SK-N-MC (cell line): ENCODE data around the gene RYR1.
"Not testable (repeated sequence)": the region's sequence is repeated elsewhere in the genome, so short reads cannot be mapped to it uniquely, and the experiment has no call there.

ENCODE experiments used
- DNase-seq: peaks from one replicate; pipeline ENCODE4 v3.0.0-alpha.2; 2011; ENCODE audit warnings: low read depth, low spot score
- H3K27ac ChIP-seq: fragments of 200-600 bp; sonication (generic); 2 replicates; pipeline ENCODE4 v1.5.1; 2016; ENCODE audit warnings: mixed run types
- H3K36me3 ChIP-seq: fragments of 200-600 bp; sonication (generic); 2 replicates; pipeline ENCODE4 v1.6.1; 2017; ENCODE audit warnings: antibody characterized with exemption, low read length, mixed read lengths; ENCODE audit not compliant: insufficient read depth
- H3K4me3 ChIP-seq: fragments of 200-600 bp; sonication (generic); 2 replicates; pipeline ENCODE4 v1.5.1; 2016
- H3K9ac ChIP-seq: fragments of 200-600 bp; sonication (generic); 2 replicates; pipeline ENCODE4 v1.8.0; 2017; ENCODE audit warnings: mixed run types, mixed read lengths; ENCODE audit not compliant: insufficient read length
- H3K9me3 ChIP-seq: fragments of 200-600 bp; sonication (generic); 2 replicates; pipeline ENCODE4 v1.6.1; 2017; ENCODE audit warnings: low read depth, mild to moderate bottlenecking, antibody characterized with exemption, low read length, moderate library complexity, mixed read lengths
- EZH2 ChIP-seq: fragments of 200-600 bp; sonication (generic); IDR thresholded peaks from one replicate; pipeline ENCODE4 v1.6.1; 2017; ENCODE audit warnings: antibody characterized with exemption
- FOXP2 ChIP-seq: optimal IDR thresholded peaks from 2 replicates; pipeline ENCODE3; 2011; ENCODE audit warnings: mild to moderate bottlenecking, moderate library complexity; ENCODE audit not compliant: insufficient read depth; ENCODE audit errors: extremely low read length, control extremely low read depth
- POLR2AphosphoS5 ChIP-seq: IDR thresholded peaks from 2 replicates; pipeline ENCODE4 v1.6.1; 2012; ENCODE audit warnings: mild to moderate bottlenecking, low read depth, low read length, borderline replicate concordance

RYR1 gene

GRCh38 chr19:38409631-38410133 lies 23.8 kb upstream of the RYR1 start:
- no peak overlapping the region for H3K4me3 ChIP-seq
- H3K9me3 ChIP-seq, result no peaks in the 10 kb centered on the region
- no peak overlapping the region for H3K9ac ChIP-seq
- TF ChIP-seq EZH2 (no peak), FOXP2 (no peak), POLR2AphosphoS5 (no peak)
- H3K36me3 ChIP-seq, result no peaks in the 10 kb centered on the region
- H3K27ac ChIP-seq, result no peak overlapping the region
- DNase-seq, result no peak

GRCh38 chr19:38410407-38410806 lies 23.1 kb upstream of the RYR1 start:
- H3K9ac ChIP-seq, H3K36me3 ChIP-seq, H3K4me3 ChIP-seq, H3K9me3 ChIP-seq, H3K27ac ChIP-seq, DNase-seq: not testable (repeated sequence)

GRCh38 chr19:38411041-38411712 lies 22.3 kb upstream of the RYR1 start:
- no peak overlapping the region for H3K9ac ChIP-seq
- H3K4me3 ChIP-seq, result no peak overlapping the region
- no peak for DNase-seq
- H3K9me3 ChIP-seq, result no peaks in the 10 kb centered on the region
- TF ChIP-seq POLR2AphosphoS5, result no peak
- no peak for TF ChIP-seq EZH2
- no peak for TF ChIP-seq FOXP2
- no peaks in the 10 kb centered on the region for H3K36me3 ChIP-seq
- H3K27ac ChIP-seq, result no peak overlapping the region

GRCh38 chr19:38411898-38412297 lies 21.6 kb upstream of the RYR1 start:
- H3K9ac ChIP-seq, H3K4me3 ChIP-seq, H3K27ac ChIP-seq, H3K9me3 ChIP-seq, H3K36me3 ChIP-seq, DNase-seq: not testable (repeated sequence)

GRCh38 chr19:38412491-38412890 lies 21.0 kb upstream of the RYR1 start:
- H3K4me3 ChIP-seq, result no peak overlapping the region
- DNase-seq, result no peak
- no peak overlapping the region for H3K9ac ChIP-seq
- H3K36me3 ChIP-seq, result no peaks in the 10 kb centered on the region
- TF ChIP-seq EZH2, result no peak
- no peak for TF ChIP-seq POLR2AphosphoS5
- TF ChIP-seq FOXP2, result no peak
- no peaks in the 10 kb centered on the region for H3K9me3 ChIP-seq
- no peak overlapping the region for H3K27ac ChIP-seq

GRCh38 chr19:38412961-38413360 lies 20.5 kb upstream of the RYR1 start:
- Histone ChIP-seq H3K4me3 (no peak overlapping the region), H3K27ac (no peak overlapping the region), H3K9me3 (no peaks in the 10 kb centered on the region), H3K36me3 (no peaks in the 10 kb centered on the region), H3K9ac (no peak overlapping the region)
- DNase-seq, result no peak
- TF ChIP-seq FOXP2 (no peak), EZH2 (no peak), POLR2AphosphoS5 (no peak)

GRCh38 chr19:38413416-38413815 lies 20.1 kb upstream of the RYR1 start:
- no peak for TF ChIP-seq EZH2
- H3K27ac ChIP-seq, result no peak overlapping the region
- H3K4me3 ChIP-seq, result no peak overlapping the region
- no peaks in the 10 kb centered on the region for H3K36me3 ChIP-seq
- no peak for DNase-seq
- no peak overlapping the region for H3K9ac ChIP-seq
- H3K9me3 ChIP-seq, result no peaks in the 10 kb centered on the region

GRCh38 chr19:38417146-38417543 lies 16.3 kb upstream of the RYR1 start:
- H3K4me3 ChIP-seq, result no peak overlapping the region
- H3K27ac ChIP-seq, result no peak overlapping the region
- no peaks in the 10 kb centered on the region for H3K9me3 ChIP-seq
- H3K9ac ChIP-seq, result no peak overlapping the region
- no peaks in the 10 kb centered on the region for H3K36me3 ChIP-seq
- TF ChIP-seq FOXP2, result no peak
- no peak for TF ChIP-seq POLR2AphosphoS5
- TF ChIP-seq EZH2, result no peak
- DNase-seq, result no peak

- DNase-seq, result no peak
- Histone ChIP-seq H3K36me3 (no peaks in the 10 kb centered on the region), H3K9ac (no peak overlapping the region), H3K9me3 (no peaks in the 10 kb centered on the region), H3K4me3 (peak overlapping the region; percentile 69), H3K27ac (no peak overlapping the region)
- no peak for TF ChIP-seq FOXP2
- TF ChIP-seq EZH2, result no peak
- no peak for TF ChIP-seq POLR2AphosphoS5
Measured at GRCh38 chr19:38417544-38418506, 15.7 kb upstream of the RYR1 start.
